Testis (tissue), 2 donors: ENCODE measurements around the gene MFSD1.

Experiments
- CTCF ChIP-seq, 3 experiments: fragments of 450-650 bp in 2 of 3; fragments of 200-600 bp in 1 of 3; sonication (generic) in 1 of 3; IDR thresholded peaks; one replicate each; pipeline ENCODE4 v1.5.1; 2016 to 2019; ENCODE audit warnings: antibody characterized with exemption in 3 of 3, mild to moderate bottlenecking in 2 of 3, moderate library complexity in 1 of 3
- POLR2A ChIP-seq: fragments of 450-650 bp; IDR thresholded peaks from one replicate; pipeline ENCODE4 v1.6.1; 2017; ENCODE audit warnings: antibody characterized with exemption, mild to moderate bottlenecking, moderate library complexity

GRCh38 chr3:158808697-158809096, 6.8 kb downstream of the MFSD1 start:
- no peak for TF ChIP-seq CTCF (IDR thresholded peaks at IDR 0.05)
- TF ChIP-seq POLR2A, result no peak
